Activated CD8-positive, alpha-beta memory T cell treated with anti-CD3 and anti-CD28 coated beads, Interleukin-2, amount 50 U/mL, for 24 hours (primary cell): ENCODE data around the gene CACNA1B.
"Not testable (repeated sequence)": the region's sequence is repeated elsewhere in the genome, so short reads cannot be mapped to it uniquely, and the experiment has no call there.

Experiments used
- DNase-seq: peaks from one replicate; pipeline ENCODE4 v3.0.0-alpha.2; 2020; ENCODE audit errors: extremely low read depth

The CACNA1B gene

GRCh38 chr9:138117101-138117750 is 239.6 kb downstream of the CACNA1B start:
- DNase-seq = no peak

- no peak for DNase-seq
Measured at GRCh38 chr9:138117836-138118235, 240.3 kb downstream of the CACNA1B start.

GRCh38 chr9:138118601-138119071 is 241.1 kb downstream of the CACNA1B start:
- no peak for DNase-seq

DNA sequence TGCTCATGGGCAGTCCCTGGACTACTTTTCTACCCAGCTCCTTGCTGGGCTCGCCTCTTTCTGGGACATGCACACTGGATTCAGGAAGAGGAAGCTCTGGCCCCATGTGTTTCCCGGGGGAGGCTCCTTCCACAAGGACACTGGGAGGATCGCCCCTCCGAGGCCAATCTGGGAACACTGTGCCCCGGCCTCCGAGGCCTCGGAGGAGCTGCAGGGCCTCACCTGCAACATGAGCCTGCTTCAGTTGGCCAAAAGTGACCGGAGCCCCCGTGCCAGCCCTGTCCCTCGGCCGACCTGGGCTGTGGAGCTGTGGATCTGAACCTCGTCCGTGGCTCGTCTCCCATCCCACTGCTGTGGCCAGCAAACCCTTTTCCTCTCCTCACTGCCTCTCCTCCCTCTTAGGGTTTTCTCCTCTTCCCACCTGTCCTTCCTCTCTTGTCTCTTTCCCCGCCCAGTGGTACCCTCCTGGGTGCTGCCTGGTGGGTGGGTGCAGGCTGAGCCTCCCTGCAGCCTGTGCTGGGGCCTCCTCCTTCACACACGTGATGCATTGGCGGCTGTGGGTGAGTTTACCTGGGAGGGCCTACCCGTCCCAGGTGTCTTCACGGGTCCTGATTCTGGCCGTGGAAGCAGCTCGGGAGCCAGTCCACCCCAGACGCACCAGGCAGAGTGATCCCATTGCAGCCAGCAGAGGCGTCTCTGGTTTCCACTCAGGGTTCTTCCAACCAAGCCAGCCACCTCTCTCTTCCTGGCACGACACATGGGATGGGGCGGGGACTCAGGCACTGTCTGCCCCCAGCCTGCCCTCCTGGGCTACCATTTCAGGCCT is 241.8 kb downstream of the CACNA1B start:
- no peak for DNase-seq

DNA sequence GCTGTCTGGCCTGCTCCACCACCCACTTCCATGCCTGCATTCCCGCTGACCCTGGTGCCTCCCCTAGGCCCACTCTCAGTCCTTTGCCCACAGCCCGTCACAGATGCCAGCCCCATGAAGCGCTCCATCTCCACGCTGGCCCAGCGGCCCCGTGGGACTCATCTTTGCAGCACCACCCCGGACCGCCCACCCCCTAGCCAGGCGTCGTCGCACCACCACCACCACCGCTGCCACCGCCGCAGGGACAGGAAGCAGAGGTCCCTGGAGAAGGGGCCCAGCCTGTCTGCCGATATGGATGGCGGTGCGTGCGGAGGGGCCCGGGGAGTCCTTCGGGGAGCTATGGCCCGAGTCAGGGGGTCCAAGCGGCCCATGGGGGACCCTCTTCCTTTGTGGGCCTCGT is 242.5 kb downstream of the CACNA1B start:
- no peak for DNase-seq

DNA sequence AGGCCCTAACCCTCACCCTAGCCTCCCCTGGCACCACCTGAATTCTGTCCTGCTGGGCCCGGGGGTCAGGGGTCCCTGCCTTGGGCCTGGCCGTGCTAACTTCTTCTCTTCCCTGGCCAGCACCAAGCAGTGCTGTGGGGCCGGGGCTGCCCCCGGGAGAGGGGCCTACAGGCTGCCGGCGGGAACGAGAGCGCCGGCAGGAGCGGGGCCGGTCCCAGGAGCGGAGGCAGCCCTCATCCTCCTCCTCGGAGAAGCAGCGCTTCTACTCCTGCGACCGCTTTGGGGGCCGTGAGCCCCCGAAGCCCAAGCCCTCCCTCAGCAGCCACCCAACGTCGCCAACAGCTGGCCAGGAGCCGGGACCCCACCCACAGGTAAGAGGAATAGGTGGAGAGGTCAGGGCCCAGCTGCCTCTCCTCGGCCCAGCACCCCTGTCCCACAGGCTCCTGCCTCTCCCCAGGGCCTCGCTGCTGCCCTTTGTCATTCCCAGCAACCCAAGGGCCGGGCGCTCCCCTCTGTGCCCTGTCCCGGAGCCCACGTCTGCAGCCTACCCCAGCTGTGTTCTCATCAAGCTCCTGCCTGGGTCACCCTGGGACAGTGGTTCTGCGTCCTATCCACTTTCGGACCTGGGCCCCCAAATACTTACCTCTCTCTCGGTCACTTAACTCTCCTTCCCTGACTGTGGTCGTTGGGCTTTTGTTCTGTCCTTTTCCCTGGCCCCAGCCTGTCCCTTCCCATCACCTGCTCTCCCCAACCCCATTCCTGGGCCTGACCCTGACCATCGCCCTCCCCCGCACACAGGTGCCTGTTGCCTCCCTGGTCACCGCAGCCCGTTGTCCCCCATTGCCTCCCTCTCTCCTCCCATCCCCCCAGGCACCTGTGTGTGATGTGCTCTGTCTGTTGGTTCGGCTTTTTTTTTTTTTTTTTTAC is 243.2 kb downstream of the CACNA1B start:
- DNase-seq = no peak

DNA sequence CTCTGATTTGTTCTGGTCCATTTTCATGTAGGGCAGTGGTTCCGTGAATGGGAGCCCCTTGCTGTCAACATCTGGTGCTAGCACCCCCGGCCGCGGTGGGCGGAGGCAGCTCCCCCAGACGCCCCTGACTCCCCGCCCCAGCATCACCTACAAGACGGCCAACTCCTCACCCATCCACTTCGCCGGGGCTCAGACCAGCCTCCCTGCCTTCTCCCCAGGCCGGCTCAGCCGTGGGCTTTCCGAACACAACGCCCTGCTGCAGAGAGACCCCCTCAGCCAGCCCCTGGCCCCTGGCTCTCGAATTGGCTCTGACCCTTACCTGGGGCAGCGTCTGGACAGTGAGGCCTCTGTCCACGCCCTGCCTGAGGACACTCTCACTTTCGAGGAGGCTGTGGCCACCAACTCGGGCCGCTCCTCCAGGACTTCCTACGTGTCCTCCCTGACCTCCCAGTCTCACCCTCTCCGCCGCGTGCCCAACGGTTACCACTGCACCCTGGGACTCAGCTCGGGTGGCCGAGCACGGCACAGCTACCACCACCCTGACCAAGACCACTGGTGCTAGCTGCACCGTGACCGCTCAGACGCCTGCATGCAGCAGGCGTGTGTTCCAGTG is 244.0 kb downstream of the CACNA1B start:
- DNase-seq = no peak

DNA sequence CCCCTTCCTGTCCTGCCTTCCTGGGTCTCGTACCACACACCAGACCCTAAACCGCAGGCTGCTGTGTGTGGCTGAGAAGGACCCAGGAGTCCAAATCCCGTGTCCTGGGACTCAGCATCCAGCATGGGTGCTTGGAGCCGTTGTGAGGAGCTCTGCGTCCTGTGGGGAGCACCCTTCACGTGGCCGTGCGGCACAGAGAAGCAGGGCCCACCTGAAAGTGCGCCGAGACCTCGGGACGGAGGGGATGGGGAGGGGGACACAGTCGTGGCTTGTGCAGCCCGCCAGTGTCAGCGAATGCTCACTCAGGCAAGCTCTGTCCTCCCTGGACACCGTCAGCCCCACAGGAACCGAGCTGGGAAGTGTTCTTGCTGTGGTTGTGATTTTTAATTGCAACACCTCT is 244.6 kb downstream of the CACNA1B start:
- no peak for DNase-seq

DNA sequence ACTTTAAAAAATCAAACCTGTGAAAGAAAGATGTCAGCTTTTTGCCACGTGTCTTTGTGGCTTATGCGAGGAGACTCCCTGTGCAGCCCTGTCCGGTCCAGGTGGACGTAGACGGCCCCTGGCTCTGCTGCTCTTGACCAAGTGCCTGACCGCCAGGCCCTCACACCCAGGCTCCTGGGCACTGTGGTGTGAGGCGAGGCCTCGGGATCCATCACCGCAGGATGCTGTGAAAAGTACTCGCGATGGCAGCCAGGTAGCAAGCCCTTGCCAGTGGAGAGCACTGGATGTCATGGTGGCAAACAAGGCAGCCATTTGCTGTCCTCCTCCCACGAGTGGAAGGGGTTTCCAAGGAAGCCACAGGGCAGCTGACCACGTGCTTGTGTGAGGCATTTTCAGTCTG is 245.1 kb downstream of the CACNA1B start:
- no peak for DNase-seq

DNA sequence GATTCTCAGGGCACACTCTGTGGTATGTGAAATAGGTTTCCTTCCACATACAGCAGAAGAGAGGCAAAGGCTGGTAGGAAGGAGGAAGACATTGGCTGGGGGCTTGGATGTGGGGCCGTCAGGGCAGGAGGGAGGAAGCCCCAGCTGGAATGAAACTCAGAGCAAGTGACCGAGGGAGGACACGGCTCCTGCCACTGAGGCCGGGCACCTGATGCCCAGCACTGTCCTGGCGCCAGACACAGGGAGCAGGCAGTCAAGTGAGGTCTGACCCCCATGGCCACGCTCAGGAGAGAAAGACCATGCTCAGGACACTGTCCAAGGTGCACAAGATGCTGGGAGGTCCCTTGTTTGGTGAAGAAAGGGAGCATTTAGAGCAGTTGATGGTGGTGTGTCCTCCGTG is 245.5 kb downstream of the CACNA1B start:
- DNase-seq = no peak

- not testable (repeated sequence) for DNase-seq
Measured at GRCh38 chr9:138126090-138126857, 248.7 kb downstream of the CACNA1B start.

DNA sequence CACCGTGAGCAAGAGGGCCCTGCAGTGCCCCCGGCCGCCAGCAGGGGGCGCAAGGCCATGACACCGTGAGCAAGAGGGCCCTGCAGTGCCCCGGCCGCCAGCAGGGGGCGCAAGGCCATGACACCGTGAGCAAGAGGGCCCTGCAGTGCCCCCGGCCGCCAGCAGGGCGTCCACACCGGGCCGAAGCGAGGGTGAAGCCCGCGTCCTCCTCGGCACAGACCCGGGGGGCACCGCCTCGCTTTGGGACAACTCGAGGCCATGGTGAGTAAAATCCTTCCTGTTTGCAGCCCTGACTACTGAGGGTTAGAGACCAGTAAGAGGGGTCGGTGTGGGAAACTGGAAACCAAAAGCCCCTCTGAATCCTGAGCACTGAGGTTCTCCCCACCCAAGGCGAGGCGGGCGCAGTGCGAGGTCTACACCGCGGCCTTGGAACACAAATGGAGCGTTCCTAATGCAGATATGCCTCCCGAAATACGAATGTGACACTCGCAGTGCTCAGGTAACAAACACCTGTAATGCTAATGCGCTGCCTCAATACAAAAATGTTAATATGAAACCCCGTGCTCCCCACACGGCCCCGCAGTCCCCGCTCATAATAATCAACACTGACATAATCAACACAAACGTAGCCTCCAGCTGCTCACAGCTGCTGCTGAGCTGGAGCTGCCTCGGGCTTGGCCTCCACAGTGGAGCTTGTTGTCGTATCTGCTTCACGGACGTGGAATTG is 249.4 kb downstream of the CACNA1B start:
- not testable (repeated sequence) for DNase-seq

GRCh38 chr9:138128027-138128426 is 250.4 kb downstream of the CACNA1B start:
- not testable (repeated sequence) for DNase-seq

DNA sequence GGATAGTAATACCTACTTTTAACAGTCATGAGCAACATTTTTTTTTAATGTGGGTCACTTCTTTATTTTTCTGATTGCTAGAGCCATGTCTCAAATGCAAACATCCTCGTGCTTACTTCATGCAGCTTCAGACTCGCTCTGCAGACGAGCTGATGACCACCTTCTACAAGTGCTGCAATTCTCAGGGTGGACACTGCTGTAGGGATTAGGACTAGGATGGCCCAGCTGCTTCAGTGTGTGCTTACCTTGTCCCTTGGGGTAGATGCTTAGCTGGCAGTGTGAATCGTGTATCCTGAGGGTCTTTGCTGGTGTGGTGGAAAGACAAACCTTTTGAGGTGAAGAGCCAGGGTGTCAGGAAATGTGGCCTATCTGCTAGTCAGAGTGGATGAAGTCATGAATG is 251.7 kb downstream of the CACNA1B start:
- not testable (repeated sequence) for DNase-seq

GRCh38 chr9:138132946-138133705 is 255.5 kb downstream of the CACNA1B start:
- DNase-seq = not testable (repeated sequence)

DNA sequence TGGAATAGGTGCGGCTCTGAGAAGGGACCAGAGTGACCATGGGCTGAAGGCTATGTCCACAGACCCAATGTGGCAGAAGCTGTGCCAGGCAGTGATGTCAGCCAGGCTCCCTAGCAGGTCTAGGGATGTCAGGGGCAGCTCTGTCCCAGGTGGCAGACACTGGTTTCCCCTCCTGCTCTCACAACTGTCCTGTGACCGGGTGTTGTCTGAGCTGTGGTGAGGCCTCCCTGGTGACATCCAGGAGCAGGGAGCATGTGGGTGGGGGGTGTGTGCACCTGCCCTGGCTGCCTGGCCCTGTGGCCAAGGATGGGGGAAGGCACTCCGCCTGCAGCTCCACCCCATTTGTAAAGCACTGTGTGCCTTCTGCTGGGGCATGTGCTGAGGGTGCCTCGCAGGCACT is 257.0 kb downstream of the CACNA1B start:
- DNase-seq = not testable (repeated sequence)

- not testable (repeated sequence) for DNase-seq
Measured at GRCh38 chr9:138139096-138139495, 261.5 kb downstream of the CACNA1B start.

- not testable (repeated sequence) for DNase-seq
Measured at GRCh38 chr9:138140980-138141379, 263.4 kb downstream of the CACNA1B start.

- not testable (repeated sequence) for DNase-seq
Measured at GRCh38 chr9:138142528-138143244, 265.1 kb downstream of the CACNA1B start.
